Ascending aorta (tissue), 2 donors: ENCODE results near the gene CCT2. TPM values are rescaled to one million over a fixed set of nuclear protein-coding genes. Genes with fewer than 3 reads are reported as not detected.

ENCODE experiments used
- DNase-seq, 2 donors: peaks; one replicate each; pipeline ENCODE4 v3.0.0-alpha.2; 2019; ENCODE audit warnings: low spot score in 2 of 2
- H3K27ac ChIP-seq, 2 donors: fragments of 200-600 bp; sonication (generic); one replicate each; pipeline ENCODE4 v1.5.1; 2016 to 2017; ENCODE audit warnings: mild to moderate bottlenecking in 1 of 2
- H3K27me3 ChIP-seq: fragments of 200-600 bp; sonication (generic); one replicate; pipeline ENCODE4 v1.5.1; 2017
- H3K36me3 ChIP-seq, 2 donors: fragments of 200-600 bp; sonication (generic); one replicate each; pipeline ENCODE4 v1.5.1; 2016
- H3K4me1 ChIP-seq, 2 donors: fragments of 200-600 bp; sonication (generic); one replicate each; pipeline ENCODE4 v1.5.1; 2016 to 2017; ENCODE audit warnings: mild to moderate bottlenecking in 1 of 2
- H3K4me3 ChIP-seq, 2 donors: fragments of 200-600 bp; sonication (generic); one replicate each; pipeline ENCODE4 v1.5.1; 2016 to 2017; ENCODE audit warnings: mild to moderate bottlenecking in 1 of 2
- H3K9me3 ChIP-seq, 2 donors: fragments of 200-600 bp; sonication (generic); one replicate each; pipeline ENCODE4 v1.5.1; 2016
- CTCF ChIP-seq, 3 experiments: fragments of 200-600 bp in 2 of 3; fragments of 450-650 bp in 1 of 3; sonication (generic) in 2 of 3; IDR thresholded peaks; one replicate each; pipeline ENCODE4 v1.5.1; 2016 to 2019; ENCODE audit warnings: antibody characterized with exemption in 3 of 3, mild to moderate bottlenecking in 1 of 3, moderate library complexity in 1 of 3
- intact Hi-C: fragments of 100-400 bp; cut with DNase I; formaldehyde crosslinking; loops from one replicate; pipeline ENCODE4 v1.15.1; 2023
- total RNA-seq: library from RNA; depleted of rRNA; stranded (reverse); fragments of >200 nt; gene quantifications from one replicate; pipeline ENCODE4 v1.1.0, GENCODE V29; 2016

The CCT2 gene
- total RNA-seq: 65.0 TPM

- Histone ChIP-seq H3K27ac (peak within 1 kb of the TSS; percentile 79 to 86), H3K27me3 (no peaks in the 10 kb centered on the region), H3K4me1 (peaks cover 6 to 8% of the 10 kb centered on the region in 2 donors), H3K9me3 (no peaks in the 10 kb centered on the region), H3K4me3 (peak within 1 kb of the TSS; percentile 60 to 97), H3K36me3 (peaks cover 32 to 37% of the 10 kb centered on the region in 2 donors)
- DNase-seq: peak; percentile 88 to 99
- intact Hi-C loops: loop anchor here (1.0 to 2.0 kb wide), 4 partner anchors 51 to 346 kb away; partner anchors contain the start of genes CPSF6, RAB3IP and YEATS4
- peak in 2 of 3 experiments; percentile 36 to 44 for TF ChIP-seq CTCF (IDR thresholded peaks at IDR 0.05)
Measured at GRCh38 chr12:69585189-69586062, at the start of gene CCT2. Gene CCT2, plus strand, starts transcription at chr12:69585459. Its CDS starts 63 bp downstream, at chr12:69585522.

- Histone ChIP-seq H3K36me3 (peaks cover 0 to 6% of the 10 kb centered on the region in 2 donors), H3K9me3 (peaks cover 0 to 9% of the 10 kb centered on the region in 2 donors), H3K4me1 (no peaks in the 10 kb centered on the region), H3K4me3 (no peak overlapping the region), H3K27me3 (no peaks in the 10 kb centered on the region), H3K27ac (no peak overlapping the region)
- DNase-seq: no peak
- intact Hi-C loops: no loop called here
- TF ChIP-seq CTCF (IDR thresholded peaks at IDR 0.05): peak in 1 of 3 experiments; percentile 7
Measured at GRCh38 chr12:69540987-69541386, 44.3 kb upstream of the CCT2 start.

- DNase-seq: no peak
- Histone ChIP-seq H3K4me3 (no peak overlapping the region), H3K27ac (no peak overlapping the region), H3K27me3 (no peaks in the 10 kb centered on the region), H3K4me1 (no peaks in the 10 kb centered on the region), H3K9me3 (peaks cover 0 to 9% of the 10 kb centered on the region in 2 donors), H3K36me3 (peaks cover 0 to 6% of the 10 kb centered on the region in 2 donors)
- intact Hi-C loops: no loop called here
- TF ChIP-seq CTCF (IDR thresholded peaks at IDR 0.05): no peak
Measured at GRCh38 chr12:69544087-69544486, 41.2 kb upstream of the CCT2 start.

- peaks cover 0 to 9% of the 10 kb centered on the region in 2 donors for H3K9me3 ChIP-seq
- no peak overlapping the region for H3K27ac ChIP-seq
- no peak for DNase-seq
- no peak overlapping the region for H3K4me3 ChIP-seq
- intact Hi-C loops: no loop called here
- H3K27me3 ChIP-seq: no peaks in the 10 kb centered on the region
- H3K36me3 ChIP-seq: peaks cover 0 to 6% of the 10 kb centered on the region in 2 donors
- no peak for TF ChIP-seq CTCF (IDR thresholded peaks at IDR 0.05)
- H3K4me1 ChIP-seq: no peaks in the 10 kb centered on the region
Measured at GRCh38 chr12:69545081-69545480, 40.2 kb upstream of the CCT2 start.

GRCh38 chr12:69546693-69547438 is 38.4 kb upstream of the CCT2 start:
- no peak for DNase-seq
- Histone ChIP-seq H3K4me1 (no peaks in the 10 kb centered on the region), H3K27ac (no peak overlapping the region), H3K36me3 (no peaks in the 10 kb centered on the region), H3K9me3 (peaks cover 0 to 9% of the 10 kb centered on the region in 2 donors), H3K27me3 (no peaks in the 10 kb centered on the region), H3K4me3 (no peak overlapping the region)
- no peak for TF ChIP-seq CTCF (IDR thresholded peaks at IDR 0.05)
- intact Hi-C loops: no loop called here
